ENCODE results near the gene WDR64.
"Not testable (repeated sequence)": the region's sequence is repeated elsewhere in the genome, so short reads cannot be mapped to it uniquely, and the experiment has no call there.

WDR64 gene

GRCh38 chr1:241819340-241819866, 167.3 kb downstream of the WDR64 start:
- no peak for TF ChIP-seq CTCF (IDR thresholded peaks at IDR 0.05; ENCODE audit: borderline replicate concordance, insufficient read depth, low read depth, low read length)
- no peak overlapping the region for H3K4me3 ChIP-seq (ENCODE audit: low read depth, low read length)

- TF ChIP-seq CTCF (IDR thresholded peaks at IDR 0.05; ENCODE audit: borderline replicate concordance, insufficient read depth, low read depth, low read length): no peak
- H3K4me3 ChIP-seq (ENCODE audit: low read depth, low read length): no peak overlapping the region
These were observed 169.3 kb downstream of the WDR64 start for GRCh38 chr1:241821363-241821762.

GRCh38 chr1:241822846-241823245, 170.8 kb downstream of the WDR64 start:
- no peak overlapping the region for H3K4me3 ChIP-seq (ENCODE audit: low read depth, low read length)
- TF ChIP-seq CTCF (IDR thresholded peaks at IDR 0.05; ENCODE audit: borderline replicate concordance, insufficient read depth, low read depth, low read length): no peak

GRCh38 chr1:241823925-241824324, 171.8 kb downstream of the WDR64 start:
- peak overlapping the region; percentile 2 for H3K4me3 ChIP-seq (ENCODE audit: low read depth, low read length)
- TF ChIP-seq CTCF (IDR thresholded peaks at IDR 0.05; ENCODE audit: borderline replicate concordance, insufficient read depth, low read depth, low read length): no peak

- TF ChIP-seq CTCF (IDR thresholded peaks at IDR 0.05; ENCODE audit: borderline replicate concordance, insufficient read depth, low read depth, low read length): no peak
- no peak overlapping the region for H3K4me3 ChIP-seq (ENCODE audit: low read depth, low read length)
These were observed 173.5 kb downstream of the WDR64 start for GRCh38 chr1:241825581-241825980.

GRCh38 chr1:241826613-241827012, 174.5 kb downstream of the WDR64 start:
- not testable (repeated sequence) for H3K4me3 ChIP-seq (ENCODE audit: low read depth, low read length)

- TF ChIP-seq CTCF (IDR thresholded peaks at IDR 0.05; ENCODE audit: borderline replicate concordance, insufficient read depth, low read depth, low read length): no peak
- H3K4me3 ChIP-seq (ENCODE audit: low read depth, low read length): no peak overlapping the region
These were observed 175.2 kb downstream of the WDR64 start for GRCh38 chr1:241827264-241827663.
